HG03460 (cell line): ENCODE results near the gene CRY2.
A peak's percentile ranks its signal among the peaks of the same experiment; 100 is the strongest.
"Not testable (repeated sequence)": the region's sequence is repeated elsewhere in the genome, so short reads cannot be mapped to it uniquely, and the experiment has no call there.

Source experiments
- ATAC-seq: cut with Tn5 transposase; IDR thresholded peaks from one replicate; pipeline ENCODE4 v1.9.1; 2021; ENCODE audit not compliant: unreplicated experiment

CRY2 gene

DNA sequence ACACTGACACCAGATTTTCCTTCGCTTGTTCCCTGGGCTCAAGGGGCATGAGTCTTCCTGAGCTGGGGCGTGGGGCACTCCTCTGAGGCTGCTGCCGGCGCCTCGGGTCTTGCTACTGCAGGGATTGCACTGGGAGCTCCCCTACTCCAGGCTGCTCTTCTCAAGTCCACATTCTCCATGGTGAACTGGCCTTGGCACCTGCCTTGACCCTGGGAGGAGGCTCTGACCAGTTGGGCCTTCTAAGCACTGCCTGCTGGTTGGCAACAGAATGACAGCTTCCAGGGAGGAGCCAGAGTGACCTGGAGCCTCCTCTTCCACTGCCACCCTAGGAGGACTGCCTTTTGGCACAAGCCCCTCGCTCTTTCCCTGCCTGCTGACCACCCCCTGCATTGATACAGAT lies 50.3 kb downstream of the CRY2 start:
- ATAC-seq: no peak

DNA sequence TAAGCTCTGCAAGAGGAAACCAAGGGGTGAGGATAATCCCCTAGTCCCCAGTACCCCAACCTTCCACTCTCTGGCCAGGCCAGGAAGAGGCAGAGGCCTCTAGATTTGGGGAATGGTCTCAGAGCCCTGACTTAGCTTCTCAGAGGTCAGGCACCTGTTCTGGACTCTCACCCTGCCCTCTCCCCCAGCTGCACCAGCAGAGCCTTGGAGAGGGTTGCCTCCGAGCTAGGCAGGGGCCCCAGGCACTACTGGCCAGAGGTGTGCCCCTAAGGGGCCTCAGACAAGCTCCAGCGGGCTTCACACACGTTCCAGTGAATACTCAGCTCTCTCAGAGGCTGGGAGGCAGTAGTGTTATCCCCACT lies 51.8 kb downstream of the CRY2 start:
- no peak for ATAC-seq

- peak; percentile 67 for ATAC-seq
Measured at GRCh38 chr11:45899448-45900174, 52.3 kb downstream of the CRY2 start.

DNA sequence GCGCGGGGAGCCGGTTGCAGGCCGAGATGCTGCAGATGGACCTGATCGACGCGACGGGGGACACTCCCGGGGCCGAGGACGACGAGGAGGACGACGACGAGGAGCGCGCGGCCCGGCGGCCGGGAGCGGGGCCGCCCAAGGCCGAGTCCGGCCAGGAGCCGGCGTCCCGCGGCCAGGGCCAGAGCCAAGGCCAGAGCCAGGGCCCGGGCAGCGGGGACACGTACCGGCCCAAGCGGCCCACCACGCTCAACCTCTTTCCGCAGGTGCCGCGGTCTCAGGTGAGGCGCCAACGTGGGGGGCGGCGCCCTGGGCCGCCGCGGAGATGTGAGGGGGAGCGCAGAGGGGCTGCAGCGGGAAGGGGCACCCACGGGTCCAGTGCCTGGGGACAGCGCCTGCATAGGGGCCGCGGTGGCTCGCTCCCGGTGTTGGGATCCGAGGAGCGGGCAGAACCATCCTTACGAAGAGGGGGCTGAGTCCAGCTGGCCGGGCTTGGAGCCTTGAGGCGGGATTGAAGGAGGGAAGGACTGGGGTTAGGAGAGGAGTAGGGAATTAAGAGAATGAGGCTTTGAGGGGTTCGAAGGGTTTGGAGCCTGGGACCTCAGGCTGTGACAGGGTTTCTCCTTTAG lies 53.0 kb downstream of the CRY2 start:
- ATAC-seq: not testable (repeated sequence)

DNA sequence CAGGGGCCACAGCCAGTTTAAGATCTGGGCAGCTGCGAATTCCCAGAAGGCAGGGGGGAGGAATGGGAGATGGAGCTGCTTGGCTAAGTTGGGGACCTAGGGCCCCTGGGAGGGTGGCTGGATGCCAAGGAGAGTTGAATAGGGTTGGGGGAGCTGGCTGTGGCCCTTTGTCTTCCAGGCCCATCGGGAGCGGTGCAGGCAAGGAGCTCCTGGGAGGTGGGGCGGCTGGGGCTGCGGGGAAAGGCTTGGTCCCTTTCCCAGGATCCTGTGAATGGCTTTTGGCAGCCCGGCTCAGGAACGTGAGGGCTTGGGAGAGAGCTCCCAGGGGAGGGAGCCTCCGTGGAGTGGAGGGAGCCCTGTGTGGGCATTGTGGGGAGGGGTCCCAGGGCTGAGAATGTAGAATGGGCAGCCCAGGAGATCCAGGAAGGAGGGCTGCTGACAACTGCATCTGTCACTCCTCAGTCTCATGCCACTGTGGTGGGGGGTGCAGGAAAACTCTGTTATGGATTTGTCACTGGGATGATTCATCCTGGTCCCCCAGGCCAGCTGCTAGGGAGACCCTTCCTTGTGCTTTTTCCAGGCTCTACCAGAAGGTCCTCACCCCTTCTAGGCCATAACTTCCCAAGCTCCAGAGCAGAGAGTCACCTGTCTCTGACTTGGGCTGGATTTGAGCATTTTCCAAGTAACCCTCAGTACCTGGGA lies 53.8 kb downstream of the CRY2 start:
- no peak for ATAC-seq

- no peak for ATAC-seq
Measured at GRCh38 chr11:45901626-45902025, 54.4 kb downstream of the CRY2 start.

- ATAC-seq: no peak
Measured at GRCh38 chr11:45902452-45903380, 55.4 kb downstream of the CRY2 start.

DNA sequence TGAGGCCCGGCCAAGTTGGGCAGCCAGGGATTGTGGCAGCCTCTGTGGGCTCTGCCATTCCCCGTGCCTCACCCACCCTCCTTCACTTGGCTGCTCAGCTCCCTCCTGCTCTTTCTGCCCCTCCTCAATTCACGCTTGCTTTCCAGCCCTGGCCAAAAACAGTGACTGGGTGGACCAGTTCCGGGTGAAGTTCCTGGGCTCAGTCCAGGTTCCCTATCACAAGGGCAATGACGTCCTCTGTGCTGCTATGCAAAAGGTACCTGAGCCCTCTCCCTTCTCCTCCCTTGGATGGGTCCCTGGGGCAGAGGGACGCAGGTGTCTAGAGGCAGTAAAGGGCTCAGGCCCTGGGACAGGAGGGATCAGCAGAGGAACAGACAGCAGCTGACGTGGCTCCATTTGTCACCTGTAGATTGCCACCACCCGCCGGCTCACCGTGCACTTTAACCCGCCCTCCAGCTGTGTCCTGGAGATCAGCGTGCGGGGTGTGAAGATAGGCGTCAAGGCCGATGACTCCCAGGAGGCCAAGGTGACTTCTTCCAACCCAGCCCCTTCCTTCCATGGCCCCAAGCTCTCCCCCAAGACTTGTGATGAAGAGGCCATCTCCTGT lies 57.1 kb downstream of the CRY2 start:
- no peak for ATAC-seq

GRCh38 chr11:45905095-45905494 lies 57.8 kb downstream of the CRY2 start:
- no peak for ATAC-seq

DNA sequence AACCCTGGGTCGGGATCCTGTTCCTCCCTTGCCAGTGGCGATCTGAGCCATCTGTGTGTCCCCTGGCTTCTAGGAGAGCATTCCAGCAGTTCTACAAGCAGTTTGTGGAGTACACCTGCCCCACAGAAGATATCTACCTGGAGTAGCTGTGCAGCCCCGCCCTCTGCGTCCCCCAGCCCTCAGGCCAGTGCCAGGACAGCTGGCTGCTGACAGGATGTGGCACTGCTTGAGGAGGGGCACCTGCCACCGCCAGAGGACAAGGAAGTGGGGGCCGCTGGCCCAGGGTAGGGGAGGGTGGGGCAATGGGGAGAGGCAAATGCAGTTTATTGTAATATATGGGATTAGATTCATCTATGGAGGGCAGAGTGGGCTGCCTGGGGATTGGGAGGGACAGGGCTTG lies 58.3 kb downstream of the CRY2 start:
- not testable (repeated sequence) for ATAC-seq

GRCh38 chr11:45906096-45906682 lies 58.9 kb downstream of the CRY2 start:
- no peak for ATAC-seq

DNA sequence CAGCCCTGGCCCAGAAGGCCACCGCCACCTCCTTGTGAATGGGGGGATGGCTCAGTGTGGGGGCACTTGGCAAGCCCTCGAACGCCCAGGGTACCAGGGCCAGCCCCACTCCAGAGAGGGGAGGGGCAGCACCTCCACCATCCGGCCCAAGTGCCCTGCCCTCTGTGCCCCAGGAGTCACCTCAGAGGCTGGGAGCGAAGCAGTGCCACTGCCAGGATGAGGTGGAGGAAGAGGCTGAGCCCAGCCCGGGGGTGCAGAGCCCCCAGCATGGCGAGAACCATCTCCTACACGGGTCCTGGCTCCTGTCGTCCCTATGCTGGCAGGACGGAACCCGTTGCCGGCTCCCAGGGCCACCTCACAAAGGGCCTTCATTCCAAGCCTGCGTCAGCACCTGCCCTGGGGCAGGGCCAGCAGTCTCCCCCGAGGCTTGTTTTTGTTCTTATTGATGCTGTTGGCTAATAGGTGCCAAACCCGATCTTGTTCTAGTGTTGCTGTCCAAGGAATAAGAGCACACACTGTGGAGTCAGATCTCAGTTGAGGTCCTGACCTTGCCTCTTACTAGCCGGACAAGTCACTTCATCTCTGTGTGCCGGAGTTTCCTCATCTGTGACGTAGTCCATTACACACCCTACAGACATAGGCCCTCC lies 59.8 kb downstream of the CRY2 start, which contains the start of gene FREY1:
FREY1 (minus strand) TSS at position 307 of the 647 bp plus-strand sequence; CDS start at position 281, 26 bp downstream.
- no peak for ATAC-seq

DNA sequence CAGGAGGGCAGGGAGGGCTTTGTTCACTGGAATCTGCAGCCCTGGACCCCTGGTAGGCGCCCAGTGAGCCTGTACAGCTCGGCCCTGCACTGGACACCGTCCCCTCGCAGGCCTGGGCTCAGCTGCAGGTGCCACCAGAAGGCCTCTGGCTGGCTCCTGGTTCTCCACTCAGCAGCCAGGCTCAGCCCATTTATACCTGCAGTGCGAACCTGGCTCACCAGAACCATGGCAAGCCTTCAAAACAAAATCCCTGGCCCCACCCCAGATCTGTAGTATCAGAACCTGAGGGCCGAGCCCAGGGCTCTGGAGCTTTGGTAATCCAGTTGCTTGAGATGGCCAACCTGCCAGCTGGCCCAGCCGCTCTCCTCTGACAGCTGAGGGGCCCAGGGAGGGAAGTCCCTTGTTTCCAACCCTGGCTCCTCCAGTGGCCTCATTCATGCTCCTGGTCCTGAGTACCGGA lies 60.7 kb downstream of the CRY2 start:
- ATAC-seq: no peak

- no peak for ATAC-seq
Measured at GRCh38 chr11:45909594-45910475, 62.6 kb downstream of the CRY2 start.

DNA sequence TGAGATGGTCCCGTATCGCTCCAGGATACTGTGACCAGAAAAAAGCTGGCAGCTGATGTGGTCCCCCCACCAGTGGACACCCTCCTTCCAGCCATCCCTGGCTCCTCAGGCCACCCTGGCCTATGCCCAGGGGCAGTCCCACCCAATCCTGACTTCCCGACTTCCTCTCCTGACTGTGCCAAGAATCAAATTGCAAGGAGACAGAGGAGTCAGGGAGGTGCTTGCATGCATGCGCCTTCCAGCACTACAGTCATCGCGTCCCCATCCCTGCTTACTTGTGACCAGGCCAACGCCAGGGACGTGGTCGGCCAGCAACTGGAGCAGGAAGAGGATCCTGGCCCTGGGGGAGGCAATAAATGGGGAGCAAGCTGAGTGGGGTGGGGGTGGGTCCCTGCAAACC lies 63.3 kb downstream of the CRY2 start:
- ATAC-seq: no peak

DNA sequence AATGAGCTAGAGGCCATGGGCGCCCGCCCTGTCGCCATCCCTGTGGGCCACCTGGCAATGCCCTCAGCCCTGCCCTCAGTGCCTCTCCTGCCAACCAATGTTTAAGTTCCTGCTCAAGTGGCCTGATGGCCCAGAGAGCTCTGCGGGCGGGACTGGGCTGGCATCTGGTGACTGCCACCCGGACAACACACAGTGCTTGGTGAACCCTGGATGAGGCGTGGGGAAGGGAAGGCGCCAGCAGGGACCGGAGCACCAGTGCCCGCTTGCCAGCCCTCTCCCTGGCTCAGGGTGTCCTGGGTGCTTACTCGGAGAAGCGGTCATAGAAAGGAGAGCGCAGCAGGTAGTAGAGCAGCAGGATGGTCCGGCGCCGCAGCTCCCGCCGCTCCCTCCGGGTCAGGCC lies 66.2 kb downstream of the CRY2 start:
- ATAC-seq: no peak

- no peak for ATAC-seq
Measured at GRCh38 chr11:45913942-45914635, 66.8 kb downstream of the CRY2 start.

DNA sequence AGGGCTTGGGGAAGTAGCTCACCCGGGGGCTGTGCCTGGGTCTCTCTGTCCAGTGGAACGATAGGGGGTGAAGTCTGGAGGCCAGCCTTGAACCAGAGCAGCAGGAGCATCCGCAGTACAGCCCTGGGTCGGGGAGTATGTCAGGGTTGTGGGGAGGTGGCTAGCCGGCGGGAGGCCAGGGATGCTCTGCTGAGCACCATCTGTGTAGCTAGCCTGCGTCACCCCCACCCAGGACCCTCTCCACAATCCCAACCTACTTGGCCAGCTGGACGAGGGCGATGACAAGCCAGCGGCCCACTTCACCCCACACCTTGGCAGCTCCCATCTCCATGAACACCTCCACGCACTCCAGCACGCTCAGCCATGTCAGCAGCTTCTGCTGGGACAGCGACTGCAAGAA lies 68.2 kb downstream of the CRY2 start:
- ATAC-seq: no peak
